Gastrocnemius medialis (tissue), 4 donors: Measurements from ENCODE around the gene PLEKHA5.

Experiments
- POLR2A ChIP-seq, 2 donors: fragments of 450-650 bp; IDR thresholded peaks; one replicate each; pipeline ENCODE4 v1.6.1; 2017; ENCODE audit warnings: antibody characterized with exemption in 2 of 2, mild to moderate bottlenecking in 2 of 2, moderate library complexity in 2 of 2
- TF ChIP-seq, protein P1 (sequence below), 5 experiments: fragments of 450-650 bp in 3 of 5; fragments of 200-600 bp in 2 of 5; sonication (generic) in 2 of 5; IDR thresholded peaks in 4 of 5; conservative IDR thresholded peaks in 1 of 5; 1 replicate in 4 of 5; 2 replicates in 1 of 5; pipeline ENCODE4 v1.5.1; 2016 to 2019; ENCODE audit warnings: antibody characterized with exemption in 5 of 5, mild to moderate bottlenecking in 3 of 5, moderate library complexity in 3 of 5

DNA sequence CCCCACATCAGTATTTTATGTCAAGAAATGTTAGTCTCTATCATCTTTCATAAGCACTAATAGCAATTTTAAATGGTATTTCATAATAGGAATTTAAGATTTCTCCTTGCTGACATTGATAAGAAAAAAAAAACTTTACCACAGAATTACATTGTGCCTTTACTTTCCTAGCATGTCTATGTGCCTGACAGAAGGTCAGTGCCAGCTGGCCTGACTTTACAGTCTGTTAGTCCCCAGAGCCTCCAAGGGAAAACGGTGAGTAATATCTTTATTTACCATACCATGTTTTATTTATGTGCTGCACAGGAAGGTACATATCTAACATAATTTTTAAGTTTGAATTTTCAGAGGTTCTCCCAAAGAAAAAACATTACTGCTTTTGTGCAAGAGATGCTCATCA, 157.8 kb downstream of the PLEKHA5 start:
- no peak for TF ChIP-seq POLR2A (IDR thresholded peaks at IDR 0.05)
- TF ChIP-seq, protein P1, sequence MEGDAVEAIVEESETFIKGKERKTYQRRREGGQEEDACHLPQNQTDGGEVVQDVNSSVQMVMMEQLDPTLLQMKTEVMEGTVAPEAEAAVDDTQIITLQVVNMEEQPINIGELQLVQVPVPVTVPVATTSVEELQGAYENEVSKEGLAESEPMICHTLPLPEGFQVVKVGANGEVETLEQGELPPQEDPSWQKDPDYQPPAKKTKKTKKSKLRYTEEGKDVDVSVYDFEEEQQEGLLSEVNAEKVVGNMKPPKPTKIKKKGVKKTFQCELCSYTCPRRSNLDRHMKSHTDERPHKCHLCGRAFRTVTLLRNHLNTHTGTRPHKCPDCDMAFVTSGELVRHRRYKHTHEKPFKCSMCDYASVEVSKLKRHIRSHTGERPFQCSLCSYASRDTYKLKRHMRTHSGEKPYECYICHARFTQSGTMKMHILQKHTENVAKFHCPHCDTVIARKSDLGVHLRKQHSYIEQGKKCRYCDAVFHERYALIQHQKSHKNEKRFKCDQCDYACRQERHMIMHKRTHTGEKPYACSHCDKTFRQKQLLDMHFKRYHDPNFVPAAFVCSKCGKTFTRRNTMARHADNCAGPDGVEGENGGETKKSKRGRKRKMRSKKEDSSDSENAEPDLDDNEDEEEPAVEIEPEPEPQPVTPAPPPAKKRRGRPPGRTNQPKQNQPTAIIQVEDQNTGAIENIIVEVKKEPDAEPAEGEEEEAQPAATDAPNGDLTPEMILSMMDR (IDR thresholded peaks at IDR 0.05 in 4 of 5, conservative IDR thresholded peaks at IDR 0.05 in 1 of 5): no peak
